NCI-H446 treated with DMSO at 0.1 percent for 48 hours (cell line): ENCODE measurements around the gene FNDC3B.
A peak's percentile ranks its signal among the peaks of the same experiment; 100 is the strongest.

Experiments used
- DNase-seq: peaks from one replicate; lab custom pipeline; 2025; lab: John Stamatoyannopoulos, UW

FNDC3B gene

DNA sequence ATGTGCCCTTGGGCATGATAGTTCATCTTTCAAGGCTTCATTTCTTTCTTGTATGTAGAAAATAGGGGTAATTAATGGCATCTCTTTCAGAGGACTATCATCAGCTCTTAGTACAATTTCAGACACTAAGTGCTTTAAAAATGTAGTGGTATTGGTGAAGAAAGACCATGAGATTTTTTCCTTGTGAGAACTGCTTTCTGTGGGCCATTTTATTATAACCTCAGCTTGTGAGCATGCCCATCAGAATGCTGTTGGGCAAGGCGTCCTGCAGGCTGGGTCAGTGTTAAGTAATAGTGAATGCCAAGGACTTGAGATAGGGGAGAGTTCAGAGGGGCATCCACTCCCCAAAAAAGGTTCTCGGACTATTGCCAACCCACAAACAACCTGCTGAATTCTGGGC is 221.0 kb downstream of the FNDC3B start:
- DNase-seq, result no peak

DNA sequence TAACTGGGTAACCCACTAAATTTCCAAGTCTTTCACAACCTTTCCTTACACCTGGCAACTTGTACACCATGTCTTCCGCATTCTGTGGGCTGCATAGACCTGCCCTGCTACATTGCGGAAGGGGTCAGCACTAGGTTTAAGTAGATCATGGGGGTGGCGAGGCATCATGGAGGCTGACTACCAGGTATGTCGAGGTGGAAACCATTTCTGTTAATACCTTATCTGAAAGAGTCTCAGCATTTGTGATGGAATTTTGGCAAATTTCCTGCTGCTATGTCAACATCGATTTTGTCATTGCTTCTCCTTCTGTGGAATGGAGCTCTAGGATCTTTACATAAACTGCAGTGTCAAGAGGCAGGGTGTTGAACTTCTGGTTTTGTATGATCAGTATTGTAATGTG is 221.7 kb downstream of the FNDC3B start:
- no peak for DNase-seq

DNA sequence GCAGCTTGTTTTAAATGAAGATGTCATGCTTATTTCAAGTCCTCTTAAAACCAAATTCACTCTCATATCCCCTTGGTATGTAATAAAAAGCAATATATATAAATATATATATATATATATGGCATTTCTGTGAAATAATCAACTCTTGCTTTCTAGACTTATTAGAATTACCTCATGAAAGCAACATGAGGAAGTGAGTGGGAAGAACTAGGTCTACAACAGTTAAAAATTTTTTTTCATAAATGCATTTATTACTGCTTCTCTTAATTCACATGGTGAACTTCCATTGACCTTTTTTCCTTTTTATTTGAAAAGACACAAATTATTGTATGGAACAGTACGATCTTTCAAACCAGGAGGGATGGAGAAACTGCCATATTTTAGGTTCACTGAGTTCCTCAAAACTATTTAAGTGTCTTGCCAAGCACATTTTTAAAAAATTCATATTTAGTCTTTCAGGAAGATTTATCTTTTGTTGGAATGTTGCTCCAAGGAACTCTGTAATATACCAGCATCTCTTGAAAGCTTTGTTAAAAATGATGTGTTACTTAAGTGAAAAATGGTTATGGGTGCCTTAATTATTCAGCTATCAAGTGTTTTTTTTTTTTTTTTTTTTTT is 223.7 kb downstream of the FNDC3B start:
- DNase-seq, result no peak

DNA sequence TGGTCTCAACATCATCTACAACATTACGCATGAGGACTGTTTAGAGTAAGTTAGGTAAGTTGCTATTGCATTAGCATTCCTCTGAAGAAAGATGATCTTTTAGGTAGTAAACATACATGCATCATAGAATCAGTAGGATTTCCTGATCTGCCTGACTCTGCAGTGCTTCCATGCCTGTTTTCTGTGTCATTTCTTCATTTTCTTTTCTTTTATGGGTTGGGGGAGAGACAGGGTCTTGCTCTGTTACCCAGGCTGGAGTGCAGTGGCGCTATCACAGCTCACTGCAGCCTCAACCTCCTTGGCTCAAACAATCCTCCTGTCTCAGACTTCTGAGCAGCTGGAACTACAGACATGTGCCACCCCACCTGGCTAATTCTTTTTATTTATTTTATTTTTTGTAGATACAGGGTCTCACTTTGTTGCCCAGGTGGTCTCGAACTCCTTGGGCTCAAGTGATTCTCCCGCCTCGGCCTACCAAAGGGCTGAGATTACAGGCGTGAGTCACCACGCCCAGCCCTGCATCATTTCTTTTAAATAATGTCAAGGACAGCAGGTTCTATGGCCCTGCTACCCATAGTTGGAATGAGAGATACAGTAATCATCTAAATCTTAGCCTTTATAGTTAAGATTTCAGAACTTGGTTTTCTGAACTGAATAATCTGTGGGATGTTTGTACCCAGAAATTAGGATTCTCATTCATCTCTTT is 224.6 kb downstream of the FNDC3B start:
- no peak for DNase-seq

DNA sequence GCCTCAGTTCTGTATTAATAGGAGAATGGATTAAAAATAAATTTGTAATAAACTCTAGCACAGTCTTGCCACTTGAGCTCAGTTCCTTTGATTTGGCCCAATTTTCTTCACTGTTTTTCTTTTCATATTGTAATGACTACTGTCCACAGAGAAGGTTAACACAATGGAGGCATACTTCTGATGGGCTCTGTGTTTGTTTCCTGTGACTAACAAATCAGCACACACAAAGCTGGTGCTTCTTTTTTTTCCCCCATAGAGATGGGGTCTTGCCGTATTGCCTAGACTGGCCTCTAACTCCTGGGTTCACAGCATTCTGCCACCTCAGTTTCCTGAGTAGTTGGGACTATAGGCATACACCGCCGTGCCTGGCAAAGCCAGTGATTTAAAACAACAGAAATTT is 226.7 kb downstream of the FNDC3B start:
- no peak for DNase-seq

DNA sequence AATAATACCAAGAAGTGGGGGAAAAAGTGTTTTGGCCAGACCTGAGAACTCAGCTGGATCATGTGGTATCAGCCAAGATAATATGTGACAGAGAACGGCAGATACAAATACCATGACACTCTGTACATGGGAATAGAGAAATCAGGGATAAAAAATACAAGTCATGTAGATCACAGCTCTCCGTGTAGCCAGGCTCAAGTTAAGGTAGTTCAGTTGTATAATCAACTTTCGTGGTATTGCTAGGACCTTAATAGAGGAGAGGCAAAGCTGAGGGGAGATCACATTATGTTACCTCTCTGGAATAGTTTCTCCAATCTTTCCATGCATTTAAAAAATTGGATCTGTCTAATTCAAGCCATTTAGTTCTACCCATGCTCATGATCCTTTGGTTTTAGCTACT is 229.0 kb downstream of the FNDC3B start:
- no peak for DNase-seq

DNA sequence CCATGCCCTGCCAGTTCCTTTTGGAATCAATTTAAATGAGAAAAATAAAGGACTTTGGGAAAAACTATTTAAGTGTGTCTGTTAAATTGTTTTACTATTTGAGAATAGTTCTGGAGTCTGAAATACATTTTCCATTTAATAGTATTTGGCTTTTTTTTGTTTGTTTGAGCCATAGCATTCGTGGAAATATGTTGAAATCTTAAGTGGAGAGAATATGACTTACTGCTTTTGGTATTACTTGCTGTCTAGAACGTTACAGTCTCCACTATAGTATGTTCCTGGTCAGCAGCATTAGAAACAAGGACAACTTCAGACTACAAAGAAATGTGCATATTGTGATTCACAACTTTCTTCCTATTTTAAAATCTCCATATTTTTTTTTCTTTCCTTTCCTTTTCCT is 229.5 kb downstream of the FNDC3B start:
- no peak for DNase-seq

DNA sequence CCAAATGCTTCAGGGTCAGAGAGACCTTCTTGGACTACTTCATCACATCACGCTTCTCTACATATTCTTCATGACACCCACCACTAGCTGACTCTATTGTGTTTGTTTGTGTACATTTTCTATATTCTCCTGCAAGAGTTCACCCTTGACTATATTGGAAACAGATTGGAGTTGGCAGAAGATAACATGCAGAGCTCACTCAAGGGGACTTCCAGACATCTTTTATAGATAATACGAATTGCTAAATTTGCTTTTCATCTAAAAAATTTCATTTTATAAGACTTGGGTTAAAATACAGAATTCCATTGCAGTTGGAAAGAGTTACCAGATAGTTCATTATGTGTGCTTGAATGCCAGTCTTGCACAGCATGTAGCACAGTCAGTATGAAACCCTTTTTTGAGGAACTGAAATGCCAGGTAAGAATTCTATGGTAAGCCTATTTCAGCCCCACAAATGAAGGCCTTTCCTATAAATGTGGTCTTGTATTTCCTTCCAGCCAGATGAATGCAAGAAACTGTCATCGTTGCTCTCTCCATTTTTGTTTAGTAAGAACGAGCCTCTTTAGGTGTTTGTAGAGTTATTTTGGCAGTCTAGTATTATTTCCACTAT is 231.3 kb downstream of the FNDC3B start:
- no peak for DNase-seq

DNA sequence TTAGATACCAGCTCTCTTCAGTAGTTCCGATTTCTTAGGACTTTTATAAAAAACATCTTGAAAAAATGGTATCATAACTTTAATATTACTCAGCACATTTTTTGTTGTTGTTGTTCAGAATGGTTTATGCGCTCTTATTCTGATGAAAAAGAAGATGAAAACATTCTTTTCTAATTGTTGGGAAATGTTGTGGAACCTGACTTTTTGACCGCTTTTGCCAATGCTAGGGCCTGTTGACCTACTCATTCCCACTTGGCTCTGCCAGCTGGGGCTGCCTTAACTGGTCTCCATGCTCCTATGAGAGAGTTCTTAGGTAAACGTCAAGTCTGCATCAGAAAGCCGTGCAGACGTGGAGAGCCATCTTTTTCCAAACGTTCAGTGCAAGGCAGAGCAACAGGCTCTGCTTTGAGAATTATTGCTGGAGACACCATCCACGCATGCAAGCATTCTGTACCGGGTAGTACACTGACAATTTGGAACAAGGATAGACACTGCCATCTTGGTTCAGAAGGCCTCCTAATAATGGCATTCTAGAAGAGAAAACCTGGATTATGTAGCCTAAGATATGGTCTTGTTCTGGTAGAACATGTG is 232.1 kb downstream of the FNDC3B start:
- DNase-seq, result no peak

DNA sequence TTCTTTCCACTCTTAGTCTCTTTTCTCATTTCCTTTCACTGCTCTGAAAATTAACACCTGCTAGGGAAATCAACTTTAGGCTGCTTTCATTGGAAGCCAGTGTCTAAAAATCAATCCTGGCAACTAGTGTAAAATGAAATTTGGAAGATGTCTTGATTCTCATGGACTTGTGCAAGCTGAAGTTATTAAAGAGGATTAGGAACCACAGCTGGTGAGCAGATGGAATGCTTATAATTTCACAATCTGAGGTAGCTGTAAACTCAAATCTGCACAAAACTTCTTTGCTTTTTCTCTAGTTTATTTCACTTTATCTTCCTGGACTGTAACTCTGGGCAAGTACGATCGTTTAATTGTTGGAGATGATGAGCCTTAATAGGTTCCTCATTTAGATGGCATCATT is 233.3 kb downstream of the FNDC3B start:
- DNase-seq, result no peak

DNA sequence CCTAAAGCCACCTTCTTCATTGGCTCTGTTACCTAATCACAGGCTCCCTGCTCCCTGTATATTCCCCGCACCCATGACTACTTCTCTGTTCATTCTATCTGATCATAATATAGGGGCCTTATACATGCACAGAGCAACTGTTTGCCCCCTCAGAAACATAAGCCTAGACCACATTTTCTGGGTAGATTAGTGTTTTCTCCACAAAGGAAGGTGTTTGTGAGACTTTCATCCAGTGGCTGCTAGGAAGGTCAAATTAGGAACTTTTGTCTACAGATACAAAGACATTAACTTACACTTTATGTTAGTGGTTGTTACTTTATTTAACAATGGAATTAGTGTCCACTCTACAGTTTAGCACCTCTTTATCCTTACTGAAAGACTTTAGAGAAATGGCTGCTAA is 234.0 kb downstream of the FNDC3B start:
- no peak for DNase-seq

DNA sequence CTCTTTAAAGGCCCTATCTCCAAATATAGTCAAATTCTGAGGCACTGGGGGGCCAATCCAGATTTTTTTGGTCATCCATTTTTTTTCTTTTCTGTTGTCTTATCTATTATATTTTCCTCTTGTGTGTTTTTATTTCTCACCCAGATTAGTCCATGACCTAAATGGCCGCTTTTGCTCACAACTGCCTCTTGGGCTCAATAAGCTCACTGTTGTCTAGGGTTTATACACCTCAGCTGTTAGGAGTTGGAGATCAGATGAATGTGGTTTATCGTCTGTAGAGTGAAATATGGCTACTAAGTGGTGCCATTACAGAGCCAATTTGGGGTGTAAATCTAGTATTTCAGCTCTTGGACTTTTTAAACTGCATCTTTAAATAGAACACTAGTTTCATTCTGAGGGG is 235.5 kb downstream of the FNDC3B start:
- DNase-seq, result no peak

DNA sequence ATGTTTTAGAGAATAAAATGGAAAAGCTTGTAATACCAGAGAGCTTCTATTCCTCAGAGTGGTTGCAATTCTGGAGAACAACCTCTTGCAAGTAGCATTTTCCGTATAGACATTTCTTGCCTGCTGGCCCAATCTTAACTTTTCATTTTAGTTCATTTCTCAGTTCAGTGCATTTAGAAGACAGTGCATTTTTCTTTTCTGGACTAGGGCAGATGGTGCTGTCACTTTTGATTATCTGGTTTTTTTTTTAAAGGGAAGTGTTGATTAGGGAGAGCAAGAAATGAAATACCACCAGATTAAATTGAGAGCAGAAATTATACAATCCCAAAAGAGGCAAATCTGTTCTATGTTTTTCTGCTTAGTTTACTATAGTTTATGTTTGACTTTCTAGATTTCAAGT is 236.2 kb downstream of the FNDC3B start:
- DNase-seq, result peak; percentile 19

DNA sequence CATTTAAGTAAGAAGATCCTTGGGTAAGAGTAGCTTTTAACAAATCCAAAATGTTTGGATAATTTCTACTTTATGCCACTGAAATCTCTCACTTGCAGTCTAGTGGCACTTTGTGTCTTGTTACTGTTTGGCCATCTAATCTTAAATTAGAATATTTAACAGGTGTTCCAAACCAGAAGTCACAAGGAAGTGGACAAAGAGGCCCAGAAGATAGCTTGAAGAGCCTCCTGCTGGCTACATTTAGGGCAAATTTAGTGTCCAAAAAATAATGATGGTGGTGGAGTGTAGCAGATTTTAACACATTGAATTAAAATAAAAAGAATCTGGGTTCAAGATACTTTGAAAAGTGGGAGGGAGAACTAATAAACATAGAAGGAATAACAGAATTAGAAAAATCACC is 236.7 kb downstream of the FNDC3B start:
- no peak for DNase-seq

DNA sequence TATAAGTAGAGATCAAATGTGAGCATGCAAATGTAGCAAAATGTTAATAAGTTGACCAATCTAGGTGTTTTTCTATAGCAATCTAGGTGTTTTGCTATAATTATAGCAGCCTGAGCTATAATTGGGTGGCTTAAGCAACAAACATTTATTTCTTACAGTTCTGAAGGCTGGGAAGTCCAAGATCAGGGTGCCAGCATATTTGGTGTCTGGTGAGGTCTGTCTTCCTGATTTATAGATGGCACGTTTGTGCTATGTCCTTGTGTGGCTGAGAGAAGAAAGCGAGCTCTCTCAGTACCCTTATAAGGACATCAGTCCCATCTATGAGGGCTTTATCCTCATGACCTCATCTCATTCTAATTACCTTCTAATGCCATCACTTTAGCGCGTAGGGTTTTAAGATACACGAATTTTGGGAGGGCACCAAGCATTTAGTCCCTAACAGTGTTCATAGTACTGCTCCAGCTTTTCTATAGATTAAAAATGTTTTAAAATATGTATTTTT is 237.8 kb downstream of the FNDC3B start:
- no peak for DNase-seq

DNA sequence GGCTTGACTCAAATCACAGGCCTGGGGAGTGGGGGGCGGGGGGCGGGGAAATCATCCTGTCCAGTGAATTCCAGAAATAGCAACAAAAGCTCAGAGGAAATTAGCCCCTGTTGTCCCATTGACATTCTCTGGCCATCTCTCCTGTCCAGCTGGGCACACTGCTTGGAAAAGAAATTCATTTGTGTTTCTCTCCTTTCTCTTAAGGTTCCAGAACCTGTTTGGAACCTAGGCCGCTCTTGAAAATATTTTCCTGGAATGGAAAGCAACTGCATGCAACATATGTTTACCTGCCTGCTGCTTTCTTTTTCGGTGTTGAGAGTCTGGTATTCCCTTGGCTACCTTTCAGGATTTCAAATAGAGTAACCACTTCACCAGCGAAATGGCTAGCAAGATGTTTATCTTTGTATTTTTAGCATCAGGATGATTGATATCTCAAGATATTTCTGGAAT is 239.8 kb downstream of the FNDC3B start:
- peak; percentile 76 for DNase-seq

DNA sequence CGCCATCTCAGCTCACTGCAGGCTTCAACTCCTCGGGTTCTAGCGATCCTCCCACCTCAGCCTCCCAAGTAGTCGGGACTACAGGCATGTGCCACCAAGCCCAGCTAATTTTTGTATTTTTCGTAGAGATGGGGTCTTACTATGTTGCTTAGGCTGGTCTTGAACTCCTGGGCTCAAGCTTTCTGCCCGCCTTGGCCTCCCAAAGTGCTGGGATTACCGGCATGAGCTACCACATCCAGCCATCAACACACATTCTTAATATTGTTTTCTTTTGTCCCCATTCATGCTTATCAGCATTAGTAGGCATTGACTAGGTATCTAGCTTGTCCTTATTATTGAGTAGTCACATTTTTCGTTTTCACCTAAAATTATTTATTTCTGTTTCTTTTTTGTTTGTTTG is 240.6 kb downstream of the FNDC3B start:
- no peak for DNase-seq

DNA sequence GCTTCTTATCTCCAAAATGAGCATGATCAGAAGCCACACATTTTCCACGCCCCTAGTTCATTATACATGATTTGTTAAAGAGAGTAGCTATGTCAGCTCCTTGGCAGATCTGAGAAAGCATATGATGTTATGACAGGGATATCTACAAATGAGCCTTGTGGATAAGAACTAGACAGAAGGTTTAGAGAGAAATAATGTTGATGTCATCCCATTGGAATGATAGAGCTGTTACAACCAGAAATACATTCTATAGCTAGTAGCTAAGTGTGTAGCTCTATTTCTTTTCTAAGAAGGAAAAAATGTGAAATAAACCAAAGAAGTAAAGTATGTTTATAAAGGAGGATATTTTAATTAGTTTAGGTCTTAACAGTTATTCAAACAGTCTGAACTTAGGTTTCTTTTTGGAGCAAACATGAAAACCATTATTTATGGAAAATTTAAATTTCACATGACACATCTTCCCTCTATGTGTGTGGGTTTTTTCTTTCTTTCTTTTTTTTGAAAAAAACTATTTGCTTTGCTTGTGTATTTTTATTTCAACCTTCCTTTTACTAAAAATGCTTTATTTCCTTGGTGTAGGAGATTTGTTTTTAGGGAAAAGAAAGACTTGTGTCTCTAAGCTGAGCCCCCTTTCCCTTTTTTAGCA is 241.2 kb downstream of the FNDC3B start:
- DNase-seq, result peak; percentile 98

DNA sequence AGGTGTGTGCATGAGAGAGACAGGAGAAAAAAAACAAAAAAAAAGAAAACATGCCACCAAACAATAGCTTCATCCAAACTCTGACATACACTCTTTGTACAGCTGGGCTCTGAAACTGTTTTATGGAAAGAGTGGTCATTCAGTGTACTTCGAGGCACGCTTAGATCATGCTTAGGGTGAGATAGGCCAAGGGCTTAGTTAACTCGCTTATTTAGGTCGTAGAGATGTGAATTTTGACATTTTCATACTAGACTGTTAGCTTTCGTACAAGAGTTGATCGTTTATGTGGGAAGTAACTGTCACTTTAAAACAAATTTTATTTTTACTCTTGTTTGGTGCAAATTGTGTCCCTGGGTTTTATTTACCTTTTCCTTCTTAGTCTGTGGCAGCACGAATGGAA is 242.5 kb downstream of the FNDC3B start:
- no peak for DNase-seq

DNA sequence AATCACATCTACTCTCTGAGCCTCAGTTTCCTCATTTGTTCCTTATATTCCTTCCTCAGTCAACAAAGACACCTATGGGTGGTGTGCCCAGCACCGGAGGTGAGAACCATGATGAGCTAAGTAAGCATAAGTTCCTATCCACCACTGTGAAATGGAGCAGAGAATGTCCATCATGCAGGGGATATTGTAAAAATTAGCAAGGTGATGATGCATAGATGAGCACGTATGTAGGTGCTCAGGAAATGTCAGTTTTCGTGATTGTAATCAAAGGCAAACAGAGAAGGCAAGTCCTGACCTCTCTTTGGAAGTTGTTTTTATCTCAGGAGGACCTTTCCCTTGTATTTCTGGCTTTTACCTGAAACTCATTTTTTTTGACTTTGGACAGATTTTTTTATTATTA is 243.5 kb downstream of the FNDC3B start:
- no peak for DNase-seq

DNA sequence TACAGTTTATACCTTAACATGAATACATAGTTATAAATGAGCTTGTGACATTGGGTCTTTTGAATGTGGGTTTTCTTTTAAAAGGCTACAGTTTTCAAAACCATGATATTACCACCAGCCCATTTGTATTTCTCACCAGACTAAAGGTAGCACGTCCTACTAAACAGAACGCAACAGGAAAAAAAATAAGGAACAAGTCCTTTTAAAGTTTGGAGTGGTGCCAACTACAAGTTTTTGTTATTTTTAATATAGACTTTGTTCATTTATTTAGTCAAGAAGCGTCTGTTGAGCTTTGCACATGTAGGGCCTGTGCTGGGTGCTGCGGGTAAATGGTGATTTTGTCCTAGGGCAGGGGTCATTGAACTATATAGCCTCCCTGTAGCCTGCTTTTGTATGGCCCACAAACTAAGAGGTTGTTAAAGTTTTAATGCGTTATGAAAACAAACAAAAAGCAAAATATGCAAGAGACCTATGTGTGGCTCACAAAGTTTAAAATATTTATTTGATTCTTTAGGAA is 244.5 kb downstream of the FNDC3B start:
- DNase-seq, result no peak

DNA sequence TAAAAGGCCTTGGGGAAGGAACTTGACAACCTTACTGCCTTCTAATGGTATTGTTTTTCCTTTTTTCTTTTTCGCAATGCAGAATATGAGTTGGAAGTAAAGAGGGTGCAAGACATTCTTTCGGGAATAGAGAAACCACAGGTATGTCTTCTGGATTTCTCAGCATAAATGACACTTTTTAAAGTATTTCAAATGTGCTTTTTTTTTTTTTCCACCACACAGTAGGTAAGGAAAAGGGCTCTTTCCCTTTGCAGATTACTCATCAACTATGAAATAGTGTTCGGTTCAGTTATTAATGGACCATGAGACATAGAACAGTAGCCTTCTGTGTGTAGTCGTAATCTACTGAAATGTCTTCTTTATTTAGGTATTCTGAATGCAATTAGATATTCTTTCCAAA is 246.5 kb downstream of the FNDC3B start:
- DNase-seq, result no peak
